ENCODE measurements around the gene TTYH1. TPM values are rescaled to one million over a fixed set of nuclear protein-coding genes. Genes with fewer than 3 reads are reported as not detected.

The TTYH1 gene
- total and polyA plus RNA-seq, 4 donors = 170 to 1,011 (median 540) TPM

GRCh38 chr19:54482889-54483288, 67.6 kb downstream of the TTYH1 start:
- no peaks in the 10 kb centered on the region for H3K36me3 ChIP-seq (ENCODE audit: control insufficient read depth, insufficient read depth, low read length)
- WGBS (ENCODE audit: insufficient coverage) = no CpG with 5 or more reads among the region's 3 CpGs

GRCh38 chr19:54484451-54484850, 69.2 kb downstream of the TTYH1 start:
- H3K27ac ChIP-seq (ENCODE audit: low read depth, low read length) = no peak overlapping the region
- no peaks in the 10 kb centered on the region for H3K9me3 ChIP-seq (ENCODE audit: control insufficient read depth, insufficient read depth, low read length)
- no peak overlapping the region for H3K4me3 ChIP-seq (ENCODE audit: low read depth, low read length)
- no peak for DNase-seq (ENCODE audit: low read depth in 4 of 6, low spot score in 6 of 6)
- H3K4me1 ChIP-seq (ENCODE audit: control insufficient read depth, insufficient read depth, low read length) = no peaks in the 10 kb centered on the region
- peaks cover 4% of the 10 kb centered on the region for H3K27me3 ChIP-seq (ENCODE audit: control insufficient read depth, insufficient read depth, low read length)
- no peaks in the 10 kb centered on the region for H3K36me3 ChIP-seq (ENCODE audit: control insufficient read depth, insufficient read depth, low read length)
- 84% methylated on average over 10 of the region's 10 CpGs for WGBS (ENCODE audit: insufficient coverage)

More at GRCh38 chr19:54482889-54483288, 67.6 kb downstream of the TTYH1 start:
- Histone ChIP-seq H3K4me3 (ENCODE audit: low read depth, low read length) (no peak overlapping the region), H3K27me3 (ENCODE audit: control insufficient read depth, insufficient read depth, low read length) (peaks cover 2% of the 10 kb centered on the region), H3K27ac (ENCODE audit: low read depth, low read length) (no peak overlapping the region), H3K4me1 (ENCODE audit: control insufficient read depth, insufficient read depth, low read length) (no peaks in the 10 kb centered on the region), H3K9me3 (ENCODE audit: control insufficient read depth, insufficient read depth, low read length) (no peaks in the 10 kb centered on the region)
- no peak for DNase-seq (ENCODE audit: low read depth in 4 of 6, low spot score in 6 of 6)

GRCh38 chr19:54485851-54486250, 70.6 kb downstream of the TTYH1 start:
- no peak for DNase-seq (ENCODE audit: low read depth in 4 of 6, low spot score in 6 of 6)
- Histone ChIP-seq H3K36me3 (ENCODE audit: control insufficient read depth, insufficient read depth, low read length) (no peaks in the 10 kb centered on the region), H3K27me3 (ENCODE audit: control insufficient read depth, insufficient read depth, low read length) (peaks cover 5% of the 10 kb centered on the region), H3K4me1 (ENCODE audit: control insufficient read depth, insufficient read depth, low read length) (no peaks in the 10 kb centered on the region), H3K4me3 (ENCODE audit: low read depth, low read length) (no peak overlapping the region), H3K27ac (ENCODE audit: low read depth, low read length) (no peak overlapping the region), H3K9me3 (ENCODE audit: control insufficient read depth, insufficient read depth, low read length) (no peaks in the 10 kb centered on the region)
- no CpG with 5 or more reads among the region's 5 CpGs for WGBS (ENCODE audit: insufficient coverage)

Small RNA genes within 50 kb of the gene (small RNA-seq; reads per million reads assigned to genes)
- not detected for gene AC245884.3 (ENCODE audit: low replicate concordance)

Other genes with a start within 250 kb of the TTYH1 start
- 1 to 10 TPM in 1 of 2 donors, under 1 TPM in 1; 0.50 to 2.1 TPM for gene TMC4, start 242.3 kb upstream of the TTYH1 start, total RNA-seq
- gene TMC4, start 242.3 kb upstream of the TTYH1 start, polyA plus RNA-seq (ENCODE audit: insufficient read length in 2 of 2) = 1 to 10 TPM; 2.8 to 4.2 TPM
- gene MBOAT7, start 225.9 kb upstream of the TTYH1 start, total RNA-seq = 10 to 100 TPM; 31.6 to 32.8 TPM
- 100 to 1,000 TPM; 109 to 112 TPM for gene MBOAT7, start 225.9 kb upstream of the TTYH1 start, polyA plus RNA-seq (ENCODE audit: insufficient read length in 2 of 2)
- gene TSEN34, start 224.2 kb upstream of the TTYH1 start, total RNA-seq = 10 to 100 TPM; 24.6 to 43.6 TPM
- gene TSEN34, start 224.2 kb upstream of the TTYH1 start, polyA plus RNA-seq (ENCODE audit: insufficient read length in 2 of 2) = 10 to 100 TPM; 49.1 to 53.0 TPM
- 1,000 to 10,000 TPM; 1,598 to 1,602 TPM for gene RPS9, start 214.6 kb upstream of the TTYH1 start, total RNA-seq
- 1,000 to 10,000 TPM; 1,091 to 1,368 TPM for gene RPS9, start 214.6 kb upstream of the TTYH1 start, polyA plus RNA-seq (ENCODE audit: insufficient read length in 2 of 2)
- gene LILRB3, start 192.5 kb upstream of the TTYH1 start, total RNA-seq = 1 to 10 TPM; 1.7 to 5.1 TPM
- under 1 TPM; 0.59 to 0.86 TPM for gene LILRB3, start 192.5 kb upstream of the TTYH1 start, polyA plus RNA-seq (ENCODE audit: insufficient read length in 2 of 2)
- under 1 TPM; 0.33 to 0.99 TPM for gene LILRA6, start 172.7 kb upstream of the TTYH1 start, total RNA-seq
- gene LILRA6, start 172.7 kb upstream of the TTYH1 start, polyA plus RNA-seq (ENCODE audit: insufficient read length in 2 of 2) = under 1 TPM; 0.53 to 0.67 TPM
- 1 to 10 TPM; 2.4 to 4.0 TPM for gene LILRB5, start 158.2 kb upstream of the TTYH1 start, total RNA-seq
- gene LILRB5, start 158.2 kb upstream of the TTYH1 start, polyA plus RNA-seq (ENCODE audit: insufficient read length in 2 of 2) = 1 to 10 TPM in 1 of 2 donors, under 1 TPM in 1; 0.84 to 2.5 TPM
- 1 to 10 TPM in 1 of 2 donors, under 1 TPM in 1; 0.61 to 1.6 TPM for gene LILRB2, start 134.4 kb upstream of the TTYH1 start, total RNA-seq
- gene LILRB2, start 134.4 kb upstream of the TTYH1 start, polyA plus RNA-seq (ENCODE audit: insufficient read length in 2 of 2) = under 1 TPM; 0.43 to 0.54 TPM
- gene LILRA5, start 102.3 kb upstream of the TTYH1 start, total RNA-seq = 1 to 10 TPM in 1 of 2 donors, under 1 TPM in 1; 0.50 to 3.2 TPM
- gene LILRA5, start 102.3 kb upstream of the TTYH1 start, polyA plus RNA-seq (ENCODE audit: insufficient read length in 2 of 2) = under 1 TPM in 1 of 2 donors, not detected in 1; 0.54 TPM
- gene LILRA4, start 76.3 kb upstream of the TTYH1 start, total RNA-seq = 1 to 10 TPM in 1 of 2 donors, under 1 TPM in 1; 0.50 to 1.4 TPM
- gene LILRA4, start 76.3 kb upstream of the TTYH1 start, polyA plus RNA-seq (ENCODE audit: insufficient read length in 2 of 2) = 1 to 10 TPM in 1 of 2 donors, under 1 TPM in 1; 0.38 to 1.7 TPM
- 10 to 100 TPM in 1 of 2 donors, 1 to 10 TPM in 1; 9.4 to 12.3 TPM for gene LAIR1, start 50.5 kb upstream of the TTYH1 start, total RNA-seq
- 1 to 10 TPM; 6.7 to 6.9 TPM for gene LAIR1, start 50.5 kb upstream of the TTYH1 start, polyA plus RNA-seq (ENCODE audit: insufficient read length in 2 of 2)
- gene LENG8, start 33.7 kb downstream of the TTYH1 start, total RNA-seq = 10 to 100 TPM; 25.3 to 52.0 TPM
- gene LENG8, start 33.7 kb downstream of the TTYH1 start, polyA plus RNA-seq (ENCODE audit: insufficient read length in 2 of 2) = 100 to 1,000 TPM; 199 to 269 TPM
- gene LENG9, start 48.3 kb downstream of the TTYH1 start, total RNA-seq = 1 to 10 TPM; 1.2 to 3.2 TPM
- gene LENG9, start 48.3 kb downstream of the TTYH1 start, polyA plus RNA-seq (ENCODE audit: insufficient read length in 2 of 2) = 1 to 10 TPM; 2.5 to 2.8 TPM
- 10 to 100 TPM; 10.9 to 42.5 TPM for gene CDC42EP5, start 57.8 kb downstream of the TTYH1 start, total RNA-seq
- gene CDC42EP5, start 57.8 kb downstream of the TTYH1 start, polyA plus RNA-seq (ENCODE audit: insufficient read length in 2 of 2) = 10 to 100 TPM in 1 of 2 donors, 1 to 10 TPM in 1; 6.5 to 24.1 TPM
- not detected for gene LAIR2, start 87.4 kb downstream of the TTYH1 start, total RNA-seq
- not detected for gene LAIR2, start 87.4 kb downstream of the TTYH1 start, polyA plus RNA-seq (ENCODE audit: insufficient read length in 2 of 2)
- gene LILRA2, start 158.3 kb downstream of the TTYH1 start, total RNA-seq = 1 to 10 TPM in 1 of 2 donors, under 1 TPM in 1; 0.99 to 1.3 TPM
- 1 to 10 TPM; 1.5 to 1.8 TPM for gene LILRA2, start 158.3 kb downstream of the TTYH1 start, polyA plus RNA-seq (ENCODE audit: insufficient read length in 2 of 2)
- under 1 TPM; 0.83 to 0.99 TPM for gene LILRA1, start 178.2 kb downstream of the TTYH1 start, total RNA-seq
- gene LILRA1, start 178.2 kb downstream of the TTYH1 start, polyA plus RNA-seq (ENCODE audit: insufficient read length in 2 of 2) = 1 to 10 TPM in 1 of 2 donors, under 1 TPM in 1; 0.72 to 1.4 TPM
- 1 to 10 TPM in 1 of 2 donors, under 1 TPM in 1; 0.66 to 1.1 TPM for gene LILRB1, start 215.0 kb downstream of the TTYH1 start, total RNA-seq
- gene LILRB1, start 215.0 kb downstream of the TTYH1 start, polyA plus RNA-seq (ENCODE audit: insufficient read length in 2 of 2) = 1 to 10 TPM; 2.0 to 3.2 TPM
- 1 to 10 TPM; 3.5 to 4.9 TPM for gene LILRB4, start 247.5 kb downstream of the TTYH1 start, total RNA-seq
- 10 to 100 TPM; 11.8 to 15.5 TPM for gene LILRB4, start 247.5 kb downstream of the TTYH1 start, polyA plus RNA-seq (ENCODE audit: insufficient read length in 2 of 2)

Measured in spinal cord (tissue), 10 donors.